ENCODE data around the gene FGD3. TPM values are rescaled to one million over a fixed set of nuclear protein-coding genes. Genes with fewer than 3 reads are reported as not detected.
"Not testable (repeated sequence)": the region's sequence is repeated elsewhere in the genome, so short reads cannot be mapped to it uniquely, and the experiment has no call there.

The FGD3 gene, protein sequence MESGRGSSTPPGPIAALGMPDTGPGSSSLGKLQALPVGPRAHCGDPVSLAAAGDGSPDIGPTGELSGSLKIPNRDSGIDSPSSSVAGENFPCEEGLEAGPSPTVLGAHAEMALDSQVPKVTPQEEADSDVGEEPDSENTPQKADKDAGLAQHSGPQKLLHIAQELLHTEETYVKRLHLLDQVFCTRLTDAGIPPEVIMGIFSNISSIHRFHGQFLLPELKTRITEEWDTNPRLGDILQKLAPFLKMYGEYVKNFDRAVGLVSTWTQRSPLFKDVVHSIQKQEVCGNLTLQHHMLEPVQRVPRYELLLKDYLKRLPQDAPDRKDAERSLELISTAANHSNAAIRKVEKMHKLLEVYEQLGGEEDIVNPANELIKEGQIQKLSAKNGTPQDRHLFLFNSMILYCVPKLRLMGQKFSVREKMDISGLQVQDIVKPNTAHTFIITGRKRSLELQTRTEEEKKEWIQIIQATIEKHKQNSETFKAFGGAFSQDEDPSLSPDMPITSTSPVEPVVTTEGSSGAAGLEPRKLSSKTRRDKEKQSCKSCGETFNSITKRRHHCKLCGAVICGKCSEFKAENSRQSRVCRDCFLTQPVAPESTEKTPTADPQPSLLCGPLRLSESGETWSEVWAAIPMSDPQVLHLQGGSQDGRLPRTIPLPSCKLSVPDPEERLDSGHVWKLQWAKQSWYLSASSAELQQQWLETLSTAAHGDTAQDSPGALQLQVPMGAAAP
- 1 to 10 TPM; 4.3 to 5.1 (median 4.9) TPM for total RNA-seq

- H3K4me1 ChIP-seq, result peaks cover 7 to 14% (median 11%) of the 10 kb centered on the region in 4 donors
- 20% methylated on average over 8 of the region's 36 CpGs for WGBS
- H3K27ac ChIP-seq (replicated peaks in 1 of 4), result peak within 1 kb of the TSS in 1 of 4 donors; percentile 13
- no peaks in the 10 kb centered on the region for H3K9me3 ChIP-seq
- TF ChIP-seq, protein P1, sequence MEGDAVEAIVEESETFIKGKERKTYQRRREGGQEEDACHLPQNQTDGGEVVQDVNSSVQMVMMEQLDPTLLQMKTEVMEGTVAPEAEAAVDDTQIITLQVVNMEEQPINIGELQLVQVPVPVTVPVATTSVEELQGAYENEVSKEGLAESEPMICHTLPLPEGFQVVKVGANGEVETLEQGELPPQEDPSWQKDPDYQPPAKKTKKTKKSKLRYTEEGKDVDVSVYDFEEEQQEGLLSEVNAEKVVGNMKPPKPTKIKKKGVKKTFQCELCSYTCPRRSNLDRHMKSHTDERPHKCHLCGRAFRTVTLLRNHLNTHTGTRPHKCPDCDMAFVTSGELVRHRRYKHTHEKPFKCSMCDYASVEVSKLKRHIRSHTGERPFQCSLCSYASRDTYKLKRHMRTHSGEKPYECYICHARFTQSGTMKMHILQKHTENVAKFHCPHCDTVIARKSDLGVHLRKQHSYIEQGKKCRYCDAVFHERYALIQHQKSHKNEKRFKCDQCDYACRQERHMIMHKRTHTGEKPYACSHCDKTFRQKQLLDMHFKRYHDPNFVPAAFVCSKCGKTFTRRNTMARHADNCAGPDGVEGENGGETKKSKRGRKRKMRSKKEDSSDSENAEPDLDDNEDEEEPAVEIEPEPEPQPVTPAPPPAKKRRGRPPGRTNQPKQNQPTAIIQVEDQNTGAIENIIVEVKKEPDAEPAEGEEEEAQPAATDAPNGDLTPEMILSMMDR (IDR thresholded peaks at IDR 0.05), result no peak
- TF ChIP-seq EP300 (IDR thresholded peaks at IDR 0.05) (no peak), POLR2AphosphoS5 (IDR thresholded peaks at IDR 0.05) (no peak), POLR2A (IDR thresholded peaks at IDR 0.05; ENCODE audit: low read depth) (no peak)
- H3K27me3 ChIP-seq, result peaks cover 0 to 47% (median 6%) of the 10 kb centered on the region in 4 donors
- intact Hi-C loops (cut with DNase I), result no loop called here
- no peaks in the 10 kb centered on the region for H3K36me3 ChIP-seq
- no peak for DNase-seq (ENCODE audit: extremely low spot score)
- H3K4me3 ChIP-seq, result peak within 1 kb of the TSS; percentile 51 to 63 (median 54)
Measured at GRCh38 chr9:92947268-92948037, at the start of gene FGD3. Gene FGD3, plus strand, starts transcription at chr9:92947523. Its CDS starts 28,734 bp downstream, at chr9:92976257.

- 73% methylated on average over 6 of the region's 6 CpGs for WGBS
- intact Hi-C loops (cut with DNase I); DNase-seq (ENCODE audit: extremely low spot score): not testable (repeated sequence)
Measured at GRCh38 chr9:92905137-92905536, 42.2 kb upstream of the FGD3 start.

DNA sequence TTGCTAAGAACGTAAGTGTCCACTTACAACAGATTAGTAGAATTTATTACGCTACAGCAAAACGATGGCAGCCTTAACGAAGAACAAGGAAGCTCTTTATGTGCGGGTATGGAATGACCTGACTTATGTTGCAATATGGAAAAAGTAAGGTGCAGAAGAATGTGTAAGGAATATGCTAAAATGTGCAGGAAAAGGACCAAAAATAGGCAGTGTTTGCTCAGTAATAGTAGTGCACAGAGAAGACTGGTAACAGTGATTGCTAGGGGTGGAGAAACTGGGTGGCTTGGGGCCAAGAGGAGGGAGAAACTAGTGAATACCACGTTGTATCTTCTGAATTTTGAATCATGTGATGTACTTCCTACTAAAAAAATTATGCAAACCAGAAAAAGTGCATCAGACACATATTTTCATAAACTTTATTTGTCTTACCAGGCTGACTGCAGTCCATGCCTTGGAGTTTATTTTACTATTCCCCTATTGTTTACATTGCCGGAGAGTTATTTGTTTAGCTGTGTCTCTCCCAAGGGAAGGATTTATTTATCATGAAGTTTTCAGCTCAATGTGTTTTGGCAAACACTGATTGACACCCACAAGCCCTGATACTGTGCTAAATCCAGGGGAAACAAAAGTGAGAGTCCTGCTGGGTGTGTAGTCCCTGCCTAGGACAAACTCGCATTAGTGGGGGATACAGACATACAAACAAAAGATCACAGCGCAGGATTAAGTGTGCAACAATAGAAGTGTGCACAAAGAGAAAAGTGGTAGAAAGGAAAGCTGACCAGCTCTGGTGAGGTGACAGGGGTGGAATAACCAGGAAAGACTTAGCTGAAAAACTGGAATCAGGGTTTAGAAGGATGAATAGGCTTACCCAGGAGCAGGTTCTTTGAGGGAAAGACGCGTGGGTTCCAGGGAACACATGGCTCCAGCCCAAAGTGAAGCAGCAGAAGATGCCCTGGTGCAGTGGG lies 35.5 kb upstream of the FGD3 start:
- Histone ChIP-seq H3K9me3 (no peaks in the 10 kb centered on the region), H3K27me3 (peaks cover 0 to 52% (median 0%) of the 10 kb centered on the region in 4 donors), H3K4me3 (no peak overlapping the region), H3K4me1 (peaks cover 0 to 6% (median 5%) of the 10 kb centered on the region in 4 donors), H3K36me3 (no peaks in the 10 kb centered on the region), H3K27ac (replicated peaks in 1 of 4) (no peak overlapping the region)
- 52% methylated on average over 11 of the region's 11 CpGs for WGBS
- no peak for DNase-seq (ENCODE audit: extremely low spot score)
- intact Hi-C loops (cut with DNase I), result no loop called here
- TF ChIP-seq EP300 (IDR thresholded peaks at IDR 0.05), result no peak
- TF ChIP-seq POLR2A (IDR thresholded peaks at IDR 0.05; ENCODE audit: low read depth), result no peak
- TF ChIP-seq, protein P1 (IDR thresholded peaks at IDR 0.05), result no peak
- no peak for TF ChIP-seq POLR2AphosphoS5 (IDR thresholded peaks at IDR 0.05)

More at GRCh38 chr9:92905137-92905536, 42.2 kb upstream of the FGD3 start:
- not testable (repeated sequence) for H3K36me3 ChIP-seq; H3K4me3 ChIP-seq; H3K27ac ChIP-seq (replicated peaks in 1 of 4); H3K4me1 ChIP-seq; H3K9me3 ChIP-seq
- H3K27me3 ChIP-seq, result peaks cover 0 to 18% (median 0%) of the 10 kb centered on the region in 4 donors

DNA sequence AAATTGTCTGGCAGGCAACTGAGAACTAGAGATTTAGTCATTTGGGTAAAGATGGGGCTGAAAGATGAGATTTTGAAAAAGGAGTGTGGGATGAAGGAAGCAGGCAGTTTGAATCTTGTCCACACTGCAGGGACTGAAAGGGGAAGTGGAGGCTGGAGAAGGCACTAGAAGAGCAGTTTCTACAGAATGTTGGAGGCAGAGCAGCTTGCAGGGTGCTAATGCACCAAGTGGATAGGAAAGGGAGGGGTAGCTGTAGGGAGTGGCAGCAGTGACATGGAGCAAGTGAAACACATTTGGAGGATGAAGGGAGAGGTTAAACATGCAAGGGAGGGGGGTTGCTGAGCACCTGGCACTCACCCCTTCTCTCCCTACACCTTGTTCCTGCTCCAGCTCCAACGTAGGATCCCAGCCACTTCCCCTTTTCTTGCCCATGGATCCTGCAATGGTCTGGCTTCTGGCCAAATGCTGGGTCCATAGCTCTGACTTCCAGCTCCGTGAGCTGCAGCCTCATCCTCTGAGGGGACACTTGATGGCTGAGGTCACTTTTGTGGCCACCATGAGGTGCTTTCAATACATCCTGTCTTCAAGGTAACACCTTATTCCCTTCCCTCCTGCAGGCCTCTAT lies 30.0 kb upstream of the FGD3 start:
- Histone ChIP-seq H3K27me3 (peaks cover 0 to 24% (median 0%) of the 10 kb centered on the region in 4 donors), H3K27ac (replicated peaks in 1 of 4) (no peak overlapping the region), H3K4me3 (no peak overlapping the region), H3K4me1 (peaks cover 0 to under 1% (median 0%) of the 10 kb centered on the region in 4 donors), H3K9me3 (no peaks in the 10 kb centered on the region), H3K36me3 (no peaks in the 10 kb centered on the region)
- intact Hi-C loops (cut with DNase I), result no loop called here
- TF ChIP-seq, protein P1 (IDR thresholded peaks at IDR 0.05), result no peak
- TF ChIP-seq POLR2A (IDR thresholded peaks at IDR 0.05; ENCODE audit: low read depth), result no peak
- no peak for TF ChIP-seq POLR2AphosphoS5 (IDR thresholded peaks at IDR 0.05)
- no peak for TF ChIP-seq EP300 (IDR thresholded peaks at IDR 0.05)
- 50% methylated on average over 2 of the region's 2 CpGs for WGBS
- no peak for DNase-seq (ENCODE audit: extremely low spot score)

Data from esophagus muscularis mucosa (tissue), 4 donors.